ENCODE results near the gene METTL21A. TPM values are rescaled to one million over a fixed set of nuclear protein-coding genes. Genes with fewer than 3 reads are reported as not detected.
A peak's percentile ranks its signal among the peaks of the same experiment; 100 is the strongest.
"Not testable (repeated sequence)": the region's sequence is repeated elsewhere in the genome, so short reads cannot be mapped to it uniquely, and the experiment has no call there.

Gene METTL21A
- total RNA-seq (2014; rRNA removed; shearing (Covaris generic)), result 62.9 and 67.6 TPM in 2 replicates

DNA sequence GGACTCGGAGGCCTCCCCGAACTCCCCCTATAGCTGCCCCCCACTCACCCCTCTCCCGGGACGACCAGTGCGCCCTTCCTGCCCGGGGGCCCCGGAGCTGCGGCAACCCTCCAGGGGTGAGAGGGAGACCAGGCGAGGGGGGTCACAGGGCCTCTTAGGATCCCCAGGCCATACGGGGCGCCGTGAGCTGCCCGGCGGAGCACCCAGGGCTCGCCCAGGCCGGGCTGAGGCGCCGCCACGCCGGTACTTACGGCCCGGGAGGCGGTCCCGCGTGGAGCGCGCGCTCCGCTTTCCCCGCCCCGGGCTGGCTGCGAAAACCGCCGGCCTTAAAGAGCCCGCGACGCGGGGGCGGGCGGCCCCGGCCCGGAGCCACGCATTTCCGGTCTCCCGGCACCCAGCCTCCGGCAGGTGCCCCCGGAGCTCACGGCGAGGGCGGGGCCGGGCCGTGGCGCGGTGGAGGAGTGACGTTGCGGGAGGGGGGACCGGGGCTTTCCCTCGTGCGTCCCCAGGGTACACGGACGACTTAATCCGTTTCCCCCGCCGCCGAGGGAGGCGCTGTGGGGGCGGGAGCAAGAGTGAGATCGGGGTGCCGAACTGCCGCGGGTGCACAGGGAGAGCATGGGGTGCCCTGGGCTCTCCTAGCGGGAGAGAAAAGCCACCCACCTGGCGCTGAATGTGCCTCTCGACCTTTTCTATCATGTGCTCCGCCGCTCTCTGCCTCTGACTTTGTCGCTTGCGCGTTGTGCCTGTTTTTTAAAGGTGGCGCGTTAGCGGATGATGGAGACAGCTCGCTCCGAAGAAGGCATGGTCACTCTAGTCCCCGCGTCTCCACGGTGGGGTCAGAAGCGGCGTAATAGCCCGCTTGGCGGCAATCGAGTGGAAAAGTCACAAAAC, at the start of gene METTL21A:
Gene METTL21A, minus strand, starts transcription at position 381 of the 894 bp plus-strand sequence. CDS start 1,019 bp downstream, outside the sequence.
- DNase-seq (ENCODE audit: low spot score), result peak; percentile 78

DNA sequence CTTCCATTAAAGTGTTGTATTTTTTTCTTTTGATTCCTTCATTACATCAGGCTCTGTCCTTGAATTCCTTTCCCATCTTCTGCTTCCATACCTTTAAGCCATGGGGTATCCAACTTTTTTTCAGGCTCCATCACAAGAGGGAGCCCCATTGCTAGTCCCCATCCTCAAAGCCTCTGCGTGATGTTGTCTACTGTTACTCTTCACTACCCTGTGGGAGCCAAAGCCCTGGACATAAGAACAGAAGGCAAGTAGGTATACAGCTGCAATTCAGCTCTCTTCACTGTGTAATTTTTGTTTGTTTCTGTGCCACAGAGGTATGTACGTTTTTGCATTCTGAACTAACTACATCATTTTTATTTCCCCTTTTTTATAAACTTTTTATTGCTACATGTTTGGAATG, 49.6 kb upstream of the METTL21A start:
- no peak for DNase-seq (ENCODE audit: low spot score)

DNA sequence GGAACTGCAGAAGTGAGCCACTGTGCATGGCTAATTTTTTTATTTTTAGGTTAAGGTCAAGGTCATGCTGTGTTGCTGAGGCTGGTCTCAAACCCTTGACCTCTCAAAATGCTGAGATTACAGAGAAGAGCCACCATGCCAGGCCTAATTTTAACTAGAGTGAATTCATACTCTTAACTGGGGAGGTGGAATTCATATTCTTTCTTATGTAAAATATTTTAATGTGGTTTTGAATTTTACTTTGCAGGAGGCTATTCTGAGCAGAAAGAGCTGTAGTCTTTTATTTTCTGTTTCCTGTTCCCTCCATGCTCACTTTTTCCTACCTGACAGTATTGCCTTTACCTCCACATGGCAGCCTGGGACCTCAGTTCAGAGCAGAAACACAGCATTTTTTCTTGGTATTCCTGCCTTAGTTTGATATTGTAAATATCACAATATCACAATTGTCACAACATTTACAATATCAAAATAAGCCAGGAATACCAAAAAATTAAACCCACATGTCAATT, 49.1 kb upstream of the METTL21A start:
- no peak for DNase-seq (ENCODE audit: low spot score)

DNA sequence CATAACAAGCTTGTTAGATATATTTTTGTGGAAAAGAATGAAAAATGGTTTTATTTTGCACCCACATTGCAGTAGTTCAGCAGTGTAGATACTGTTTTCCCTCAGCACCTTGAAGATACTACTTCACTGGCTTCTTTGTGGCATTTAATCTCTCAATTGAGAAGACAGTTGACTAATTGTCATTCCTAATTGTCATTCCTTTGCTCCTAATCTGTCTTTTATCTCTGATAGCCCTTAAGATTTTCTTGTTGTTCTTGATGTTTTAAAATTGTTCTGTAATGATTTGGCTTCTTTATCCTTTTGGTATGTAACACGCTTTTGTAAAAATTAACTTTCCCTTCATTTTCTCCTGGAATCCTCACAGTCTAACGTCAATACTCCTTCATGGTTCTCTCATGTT, 48.2 kb upstream of the METTL21A start:
- DNase-seq (ENCODE audit: low spot score), result no peak

DNA sequence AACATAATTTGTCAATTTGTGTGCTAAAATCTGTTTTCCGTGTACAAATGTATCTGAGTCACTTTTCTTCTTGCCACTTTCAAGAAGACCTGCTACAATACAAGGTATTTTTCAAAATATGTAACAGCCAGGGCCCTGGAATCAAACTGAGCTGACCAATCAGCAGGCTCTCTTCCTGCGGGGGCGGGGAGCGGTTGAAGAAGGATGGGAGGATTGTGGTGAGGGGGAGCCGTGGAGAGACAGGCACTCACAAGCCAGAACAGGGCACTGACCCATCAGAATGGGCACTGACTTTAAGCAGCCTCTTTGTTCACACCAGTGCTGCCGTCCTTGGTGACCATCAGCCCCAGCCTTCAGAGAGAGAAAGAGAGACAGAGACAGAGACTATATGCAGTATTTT, 45.7 kb upstream of the METTL21A start:
- no peak for DNase-seq (ENCODE audit: low spot score)

DNA sequence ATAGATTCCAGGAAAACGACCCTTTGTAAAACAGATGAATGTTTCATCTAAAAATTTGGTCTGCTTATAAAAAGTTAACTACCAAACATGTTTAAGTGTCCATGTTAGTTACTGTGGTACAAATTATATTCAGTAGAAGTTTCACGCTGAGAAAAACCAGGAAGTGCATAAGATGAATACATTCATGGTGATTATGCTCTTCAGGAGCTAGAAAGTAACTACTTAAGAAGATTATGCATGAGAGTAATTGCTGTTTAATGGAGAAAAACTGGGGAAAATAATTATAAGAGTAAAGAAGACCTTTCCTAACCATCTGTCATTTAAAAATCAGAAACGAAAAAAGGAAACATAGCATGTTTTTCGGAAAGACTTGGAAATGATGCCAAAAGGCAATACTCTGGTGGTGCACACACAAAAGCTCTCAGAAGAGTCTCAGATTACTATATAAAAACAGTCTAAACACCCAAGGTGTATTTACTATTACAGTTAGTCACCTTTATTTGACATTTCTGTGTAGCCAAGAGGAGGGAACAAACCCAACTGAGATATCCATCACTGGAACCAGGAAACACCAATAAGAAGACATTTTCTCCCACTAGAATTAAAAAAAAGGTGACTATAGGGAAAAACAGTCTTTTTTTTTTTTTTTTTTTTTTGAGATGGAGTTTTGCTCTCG, 38.8 kb upstream of the METTL21A start:
- DNase-seq (ENCODE audit: low spot score), result no peak

DNA sequence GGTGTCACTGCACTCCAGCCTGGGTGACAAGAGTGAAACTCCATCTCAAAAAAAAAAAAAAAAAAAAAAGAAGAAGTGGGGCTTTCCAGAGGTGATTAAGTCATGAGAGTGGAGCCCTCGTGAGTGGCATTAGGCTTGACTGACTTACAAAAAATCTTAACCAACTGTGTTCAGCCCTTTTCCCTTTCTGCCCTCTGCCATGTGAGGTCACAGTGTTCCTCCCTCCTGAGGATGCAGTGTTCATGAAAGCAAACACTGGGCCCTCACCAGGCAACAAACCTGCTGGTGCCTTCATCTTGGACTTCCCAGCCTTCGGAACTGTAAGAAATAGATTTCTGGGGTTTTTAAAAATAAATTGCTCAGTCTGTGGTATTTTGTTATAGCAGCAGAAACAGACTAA, 37.0 kb upstream of the METTL21A start:
- DNase-seq (ENCODE audit: low spot score), result no peak

DNA sequence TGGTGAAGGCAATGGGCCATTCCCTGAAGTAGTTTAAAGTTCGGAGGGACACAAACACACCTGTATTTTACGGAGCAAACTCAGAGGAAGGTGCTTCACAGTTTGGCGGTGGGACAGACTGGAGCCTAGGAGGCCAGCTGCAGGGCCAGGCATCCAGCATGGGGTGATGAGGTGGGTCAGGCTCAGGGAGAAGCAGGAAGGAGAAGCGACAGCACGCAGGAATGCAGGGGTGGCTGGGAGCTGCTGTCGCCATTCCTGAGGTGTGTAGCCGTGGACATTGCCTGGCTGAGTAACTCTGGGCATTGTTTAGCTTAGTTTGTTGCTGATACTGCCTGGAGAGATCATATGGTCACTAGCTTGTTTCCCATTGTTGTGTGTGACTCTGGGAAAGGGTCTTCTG, 35.8 kb upstream of the METTL21A start:
- no peak for DNase-seq (ENCODE audit: low spot score)

DNA sequence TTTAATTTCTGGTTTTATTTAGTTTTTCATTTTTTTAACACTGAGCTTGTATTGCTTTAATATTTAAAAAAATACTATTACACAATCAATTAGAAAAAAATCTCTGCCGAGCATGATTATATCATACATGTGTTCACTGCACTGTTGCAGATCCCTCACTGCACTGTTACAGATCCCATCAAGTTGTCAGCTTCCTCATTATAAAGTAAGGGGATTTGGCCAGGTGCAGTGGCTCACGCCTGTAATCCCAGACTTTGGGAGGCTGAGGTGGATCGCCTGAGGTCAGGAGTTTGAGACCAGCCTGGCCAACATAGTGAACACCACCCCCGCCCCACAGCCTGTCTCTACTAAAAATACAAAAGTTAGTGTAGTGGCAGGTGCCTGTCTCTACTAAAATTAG, 33.0 kb upstream of the METTL21A start:
- no peak for DNase-seq (ENCODE audit: low spot score)

DNA sequence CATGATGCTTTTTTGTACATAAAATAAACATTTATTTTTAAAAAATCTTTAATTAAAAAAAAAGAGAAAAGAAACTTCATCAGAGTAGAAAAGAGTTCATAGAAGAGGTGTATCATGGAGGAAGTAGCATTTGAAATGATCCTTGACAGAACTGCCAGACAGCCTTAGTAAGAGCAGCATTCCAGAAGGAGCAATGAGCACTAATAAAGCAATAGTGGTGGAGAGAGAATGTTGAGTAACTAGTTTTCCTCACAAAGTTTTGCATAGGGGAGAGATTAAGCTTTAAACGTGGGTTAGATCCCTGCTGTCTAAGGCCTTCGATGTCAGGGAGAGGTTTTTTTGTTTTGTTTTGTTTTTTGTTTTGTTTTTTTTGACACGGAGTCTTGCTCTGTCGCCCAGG, 29.8 kb upstream of the METTL21A start:
- DNase-seq (ENCODE audit: low spot score), result no peak

DNA sequence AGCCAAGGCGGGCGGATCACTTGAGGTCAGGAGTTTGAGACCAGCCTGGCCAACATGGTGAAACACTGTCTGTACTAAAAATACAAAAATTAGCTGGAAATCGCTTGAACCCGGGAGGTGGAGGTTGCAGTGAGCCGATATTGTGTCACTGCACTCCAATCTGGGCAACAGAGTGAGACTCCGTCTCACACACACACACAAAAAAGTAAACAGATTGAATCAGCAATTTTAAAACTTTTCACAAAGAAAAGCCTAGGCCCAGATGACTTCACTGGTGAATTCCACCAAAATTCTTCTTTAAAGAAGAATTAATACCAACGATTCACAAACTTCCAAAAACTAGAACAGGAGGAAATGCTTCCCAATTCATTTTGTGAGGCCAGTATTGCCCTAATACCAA, 21.4 kb upstream of the METTL21A start:
- DNase-seq (ENCODE audit: low spot score), result not testable (repeated sequence)

DNA sequence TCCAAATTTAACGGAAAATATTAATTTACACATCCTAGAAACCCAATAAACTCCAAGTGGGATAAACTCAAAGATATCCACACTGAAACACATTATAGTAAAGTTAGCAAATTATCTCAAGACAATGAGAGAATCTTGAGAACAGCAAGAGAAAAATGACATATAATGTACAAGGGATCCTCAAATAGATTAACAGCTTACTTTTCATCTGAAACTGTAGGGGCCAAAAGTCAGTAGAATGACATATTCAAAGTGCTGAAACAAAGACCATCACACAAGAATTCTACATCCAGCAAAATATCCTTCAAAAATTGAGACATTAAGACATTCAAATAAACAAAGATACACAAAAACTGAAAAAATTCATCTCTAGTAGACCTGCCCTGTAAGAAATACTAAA, 18.7 kb upstream of the METTL21A start:
- no peak for DNase-seq (ENCODE audit: low spot score)

DNA sequence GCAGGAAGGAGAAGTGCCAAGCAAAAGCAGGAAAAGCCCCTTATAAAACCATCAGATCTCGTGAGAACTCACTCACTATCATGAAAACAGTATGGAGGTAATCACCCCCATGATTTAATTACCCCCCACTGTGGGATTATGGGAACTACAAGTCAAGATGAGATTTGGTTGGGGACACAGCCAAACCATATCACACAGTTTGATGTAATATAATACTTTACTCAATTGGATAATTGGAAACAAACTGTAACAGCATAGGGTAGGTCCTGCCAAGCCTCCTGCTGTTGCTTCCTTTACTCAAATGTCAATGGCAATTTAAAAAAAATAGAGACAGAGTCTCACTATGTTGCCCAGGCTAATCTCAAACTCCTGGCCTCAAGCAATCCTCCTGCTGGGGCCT, 15.5 kb upstream of the METTL21A start:
- DNase-seq (ENCODE audit: low spot score), result no peak

DNA sequence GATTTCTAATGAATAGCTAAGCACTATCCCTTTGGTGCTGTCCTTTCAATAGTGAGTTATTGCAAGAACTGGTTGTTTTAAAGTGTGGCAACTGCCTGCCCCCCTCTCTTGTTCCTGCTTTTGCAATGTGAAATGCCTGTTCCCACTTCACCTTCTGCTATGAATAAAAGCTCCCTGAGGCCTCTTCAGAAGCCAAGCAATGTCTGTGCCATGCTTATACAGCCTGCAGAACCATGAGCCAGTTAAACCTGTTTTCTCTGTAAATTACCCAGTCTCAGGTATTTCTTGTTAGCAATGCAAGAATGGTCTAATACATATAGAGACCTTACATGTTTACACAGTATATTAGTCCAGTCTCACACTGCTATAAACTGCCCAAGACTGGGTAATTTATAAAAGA, 15.0 kb upstream of the METTL21A start:
- DNase-seq (ENCODE audit: low spot score), result no peak

DNA sequence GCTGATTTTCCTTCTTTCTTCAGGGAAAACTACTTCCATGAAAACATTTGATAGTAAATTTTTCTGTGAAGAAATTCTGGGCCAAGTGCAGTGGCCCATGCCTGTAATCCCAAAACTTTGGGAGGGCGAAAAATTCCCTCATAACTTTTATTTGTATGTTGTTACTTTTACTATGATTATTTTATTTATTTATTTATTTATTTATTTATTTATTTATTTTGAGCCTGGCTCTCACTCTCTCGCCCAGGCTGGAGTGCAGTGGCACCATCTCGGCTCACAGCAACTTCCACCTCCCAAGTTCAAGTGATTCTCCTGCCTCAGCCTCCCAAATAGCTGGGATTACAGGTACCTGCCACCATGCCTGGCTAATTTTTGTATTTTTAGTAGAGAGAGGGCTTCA, 14.1 kb upstream of the METTL21A start:
- not testable (repeated sequence) for DNase-seq (ENCODE audit: low spot score)

DNA sequence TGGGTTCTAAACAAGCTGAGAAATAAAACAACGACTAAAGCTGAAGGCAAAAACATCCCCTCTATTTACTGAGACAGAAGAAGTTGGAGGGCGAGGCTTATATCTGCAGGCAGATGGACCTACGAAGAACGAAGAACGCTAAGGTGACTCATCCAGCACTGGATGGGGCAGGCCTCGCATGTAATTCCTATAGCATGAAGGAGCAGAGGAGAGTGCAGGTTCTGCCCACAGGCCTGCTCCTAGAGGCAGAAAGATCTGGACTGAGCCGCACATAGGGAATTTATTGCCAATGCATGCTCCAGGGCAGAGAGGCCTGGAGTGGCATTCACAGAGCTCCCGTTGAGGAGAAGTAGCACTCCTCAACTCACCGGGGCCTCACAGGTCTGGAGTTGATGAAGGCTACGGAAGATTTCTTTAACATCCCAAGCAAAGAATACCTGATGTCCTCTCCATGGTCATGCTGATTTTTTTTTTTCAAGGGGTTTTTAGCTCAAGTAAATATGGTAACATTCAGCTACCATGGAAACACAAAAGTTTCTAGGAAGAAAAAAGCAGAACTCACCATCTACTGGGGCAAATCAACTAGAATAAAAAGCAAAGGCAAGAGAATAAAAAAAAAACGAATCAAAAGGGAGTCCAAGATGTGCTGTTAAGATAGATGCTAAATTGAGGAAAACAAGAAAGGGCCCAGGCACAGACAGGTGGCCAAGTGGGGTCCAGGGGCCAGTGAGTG, 10.4 kb upstream of the METTL21A start:
- DNase-seq (ENCODE audit: low spot score), result peak; percentile 14

DNA sequence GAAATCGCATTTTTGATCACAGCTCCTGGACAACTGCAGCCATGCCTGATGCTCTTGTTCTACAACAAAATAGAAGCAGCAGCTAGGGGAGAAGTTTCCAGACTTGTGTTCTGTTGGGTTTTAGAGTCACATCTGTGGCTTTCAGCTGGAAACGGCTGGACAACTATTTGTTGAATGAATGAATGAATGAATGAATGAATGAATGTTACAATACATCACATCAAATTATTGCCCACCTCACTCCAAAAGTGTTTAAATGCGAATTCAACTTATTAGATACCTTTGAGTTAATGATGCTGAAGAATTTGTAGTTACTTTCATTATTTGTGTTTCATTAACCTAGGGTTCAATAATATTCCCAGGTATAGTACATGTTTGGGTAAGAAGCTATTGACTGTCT, 8.5 kb upstream of the METTL21A start:
- DNase-seq (ENCODE audit: low spot score), result no peak

DNA sequence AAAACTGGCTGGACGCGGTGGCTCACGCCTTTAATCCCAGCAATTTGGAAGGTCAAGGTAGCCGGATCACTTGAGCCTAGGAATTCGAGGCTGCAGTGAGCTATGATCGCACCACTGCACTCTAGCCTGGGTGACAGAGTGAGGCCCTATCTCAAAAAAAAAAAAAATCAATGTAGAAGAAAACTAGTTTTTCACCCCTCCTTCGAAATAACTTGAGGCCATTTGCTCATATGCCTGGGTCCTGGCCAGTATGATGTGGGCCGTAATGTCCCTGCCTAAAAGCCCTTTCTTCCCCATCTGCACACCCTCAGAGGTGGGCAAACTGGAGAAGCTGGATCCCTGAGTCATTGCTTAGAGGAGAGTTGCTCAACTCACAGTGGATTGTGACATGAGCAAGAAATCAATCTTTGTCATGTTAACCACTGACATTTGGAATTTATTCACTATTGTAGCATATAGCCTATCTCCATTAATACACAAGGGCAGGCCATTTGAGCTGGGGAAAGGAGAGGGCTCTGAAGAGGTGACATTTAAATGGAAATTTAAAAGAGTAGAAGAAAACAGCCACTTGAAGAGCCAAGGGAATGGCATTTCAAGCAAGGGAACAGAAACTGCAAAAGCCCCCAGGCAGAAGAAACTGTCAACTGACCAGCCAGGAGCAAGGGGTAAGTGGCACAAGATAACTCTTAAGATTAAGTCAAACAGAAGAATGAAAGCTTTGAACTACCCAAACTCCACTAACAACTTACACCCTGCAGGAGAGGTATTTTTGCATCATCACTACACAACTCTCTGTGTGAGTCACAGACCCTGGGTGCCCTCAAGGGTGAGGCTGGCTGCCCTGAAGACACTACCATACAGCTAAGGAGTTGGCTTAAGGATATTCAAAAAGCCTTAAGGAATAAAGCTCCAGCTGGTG, 7.6 kb upstream of the METTL21A start:
- DNase-seq (ENCODE audit: low spot score), result peak; percentile 68

DNA sequence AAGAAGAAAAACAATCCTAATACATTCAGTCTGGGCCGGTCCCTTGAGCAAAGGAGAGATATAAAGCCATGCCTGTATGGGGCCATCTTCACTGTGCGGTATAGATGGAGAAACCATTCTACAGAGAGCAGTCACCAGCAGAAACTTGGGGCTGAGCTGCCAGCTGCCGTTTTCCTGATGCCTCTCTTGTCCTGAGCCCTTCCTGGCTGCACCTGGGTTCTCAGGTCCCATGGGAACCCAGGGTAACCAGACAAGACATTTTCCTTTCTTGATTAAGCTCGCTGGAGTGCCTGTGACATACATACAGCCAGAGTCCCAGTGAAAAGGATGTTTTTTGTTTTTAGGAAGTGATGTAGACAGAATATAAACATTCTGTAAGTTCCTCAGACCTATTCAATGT, 5.3 kb upstream of the METTL21A start:
- no peak for DNase-seq (ENCODE audit: low spot score)

DNA sequence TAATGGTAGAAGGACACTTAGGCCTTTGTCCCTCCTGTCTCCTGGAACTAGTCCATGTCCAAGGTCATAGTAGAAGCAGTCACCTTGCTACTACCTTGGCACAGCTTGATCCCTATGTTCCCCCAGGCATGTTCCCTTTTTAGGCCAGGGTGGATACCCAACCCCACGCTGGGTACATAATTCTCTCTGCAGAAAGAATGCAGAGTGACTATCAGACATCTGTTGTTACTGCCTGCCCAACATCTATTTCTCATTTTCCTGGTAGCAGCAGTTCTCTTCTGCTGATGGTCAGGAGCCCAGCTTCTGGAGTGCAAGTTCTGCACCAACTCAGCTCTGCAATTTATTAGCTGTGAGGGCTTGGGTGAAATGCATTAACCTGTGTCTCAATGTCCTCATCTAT, 4.4 kb upstream of the METTL21A start:
- no peak for DNase-seq (ENCODE audit: low spot score)

Measured in A172 (cell line).